ENCODE data around the gene PLAA. TPM values are rescaled to one million over a fixed set of nuclear protein-coding genes. Genes with fewer than 3 reads are reported as not detected.
"Not testable (repeated sequence)": the region's sequence is repeated elsewhere in the genome, so short reads cannot be mapped to it uniquely, and the experiment has no call there.

Gene PLAA
- total and polyA plus RNA-seq, 7 donors = 13.9 to 32.1 (median 20.8) TPM

GRCh38 chr9:26882154-26882553 lies 64.9 kb downstream of the PLAA start:
- intact Hi-C loops (cut with DNase I) = no loop called here
- TF ChIP-seq, protein P1, sequence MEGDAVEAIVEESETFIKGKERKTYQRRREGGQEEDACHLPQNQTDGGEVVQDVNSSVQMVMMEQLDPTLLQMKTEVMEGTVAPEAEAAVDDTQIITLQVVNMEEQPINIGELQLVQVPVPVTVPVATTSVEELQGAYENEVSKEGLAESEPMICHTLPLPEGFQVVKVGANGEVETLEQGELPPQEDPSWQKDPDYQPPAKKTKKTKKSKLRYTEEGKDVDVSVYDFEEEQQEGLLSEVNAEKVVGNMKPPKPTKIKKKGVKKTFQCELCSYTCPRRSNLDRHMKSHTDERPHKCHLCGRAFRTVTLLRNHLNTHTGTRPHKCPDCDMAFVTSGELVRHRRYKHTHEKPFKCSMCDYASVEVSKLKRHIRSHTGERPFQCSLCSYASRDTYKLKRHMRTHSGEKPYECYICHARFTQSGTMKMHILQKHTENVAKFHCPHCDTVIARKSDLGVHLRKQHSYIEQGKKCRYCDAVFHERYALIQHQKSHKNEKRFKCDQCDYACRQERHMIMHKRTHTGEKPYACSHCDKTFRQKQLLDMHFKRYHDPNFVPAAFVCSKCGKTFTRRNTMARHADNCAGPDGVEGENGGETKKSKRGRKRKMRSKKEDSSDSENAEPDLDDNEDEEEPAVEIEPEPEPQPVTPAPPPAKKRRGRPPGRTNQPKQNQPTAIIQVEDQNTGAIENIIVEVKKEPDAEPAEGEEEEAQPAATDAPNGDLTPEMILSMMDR (IDR thresholded peaks at IDR 0.05) = no peak
- TF ChIP-seq POLR2A (IDR thresholded peaks at IDR 0.05) = no peak
- TF ChIP-seq POLR2AphosphoS5 (IDR thresholded peaks at IDR 0.05) = no peak
- TF ChIP-seq EP300 (IDR thresholded peaks at IDR 0.05) = no peak
- H3K4me1 ChIP-seq = no peaks in the 10 kb centered on the region
- H3K27me3 ChIP-seq = no peaks in the 10 kb centered on the region
- no peak overlapping the region for H3K27ac ChIP-seq
- peaks cover 0 to 58% (median 2%) of the 10 kb centered on the region in 4 donors for H3K36me3 ChIP-seq
- H3K4me3 ChIP-seq = no peak overlapping the region
- no peaks in the 10 kb centered on the region for H3K9me3 ChIP-seq
- no peak for DNase-seq
- 97 to 98% methylated on average over 3 of the region's 3 CpGs for WGBS, 2 donors

- WGBS, 2 donors = 85 to 98% methylated on average over 4 of the region's 4 CpGs
- H3K36me3 ChIP-seq = peaks cover 0 to 58% (median 2%) of the 10 kb centered on the region in 4 donors
These were observed 66.8 kb downstream of the PLAA start for GRCh38 chr9:26880262-26880661.

GRCh38 chr9:26875155-26875554 lies 71.9 kb downstream of the PLAA start:
- H3K9me3 ChIP-seq; H3K4me1 ChIP-seq; H3K27ac ChIP-seq; H3K4me3 ChIP-seq; intact Hi-C loops (cut with DNase I); DNase-seq; H3K27me3 ChIP-seq: not testable (repeated sequence)
- H3K36me3 ChIP-seq = peaks cover 0 to 15% (median 0%) of the 10 kb centered on the region in 4 donors
- 90 to 96% methylated on average over 3 of the region's 3 CpGs for WGBS, 2 donors

More at GRCh38 chr9:26880262-26880661, 66.8 kb downstream of the PLAA start:
- H3K4me1 ChIP-seq = no peaks in the 10 kb centered on the region
- H3K9me3 ChIP-seq = no peaks in the 10 kb centered on the region
- no peak for TF ChIP-seq POLR2AphosphoS5 (IDR thresholded peaks at IDR 0.05)
- no peak for TF ChIP-seq EP300 (IDR thresholded peaks at IDR 0.05)
- TF ChIP-seq POLR2A (IDR thresholded peaks at IDR 0.05) = no peak
- TF ChIP-seq, protein P1 (IDR thresholded peaks at IDR 0.05) = no peak
- H3K4me3 ChIP-seq = no peak overlapping the region
- intact Hi-C loops (cut with DNase I) = no loop called here
- no peak for DNase-seq
- H3K27ac ChIP-seq = no peak overlapping the region
- H3K27me3 ChIP-seq = no peaks in the 10 kb centered on the region

GRCh38 chr9:26870292-26870691 lies 76.8 kb downstream of the PLAA start:
- TF ChIP-seq POLR2A (IDR thresholded peaks at IDR 0.05) = no peak
- no peak for TF ChIP-seq EP300 (IDR thresholded peaks at IDR 0.05)
- TF ChIP-seq, protein P1 (IDR thresholded peaks at IDR 0.05) = no peak
- 57 to 79% methylated on average over 8 of the region's 8 CpGs for WGBS, 2 donors
- Histone ChIP-seq H3K36me3 (peaks cover 0 to 9% (median 0%) of the 10 kb centered on the region in 4 donors), H3K4me1 (no peaks in the 10 kb centered on the region), H3K9me3 (no peaks in the 10 kb centered on the region), H3K4me3 (no peak overlapping the region), H3K27ac (no peak overlapping the region), H3K27me3 (no peaks in the 10 kb centered on the region)
- intact Hi-C loops (cut with DNase I) = no loop called here
- DNase-seq = no peak

GRCh38 chr9:26863074-26863473 lies 84.0 kb downstream of the PLAA start:
- no peak for DNase-seq
- intact Hi-C loops (cut with DNase I) = loop anchor here (10.0 kb wide), 1 partner anchor 118 kb away; no protein-coding TSS in a partner anchor

More at GRCh38 chr9:26863074-26863473, 84.0 kb downstream of the PLAA start:
- H3K4me3 ChIP-seq = no peak overlapping the region
- TF ChIP-seq EP300 (IDR thresholded peaks at IDR 0.05) (no peak), POLR2A (IDR thresholded peaks at IDR 0.05) (no peak), POLR2AphosphoS5 (IDR thresholded peaks at IDR 0.05) (no peak)
- TF ChIP-seq, protein P1 (IDR thresholded peaks at IDR 0.05) = no peak
- no peaks in the 10 kb centered on the region for H3K4me1 ChIP-seq
- no peaks in the 10 kb centered on the region for H3K27me3 ChIP-seq
- H3K9me3 ChIP-seq = no peaks in the 10 kb centered on the region
- WGBS, 2 donors = 42 to 52% methylated on average over 1 of the region's 1 CpG
- H3K36me3 ChIP-seq = peaks cover 0 to 27% (median 4%) of the 10 kb centered on the region in 4 donors
- no peak overlapping the region for H3K27ac ChIP-seq

Data from sigmoid colon (tissue), 7 donors.